Measurements from ENCODE around the gene ARFGAP1. TPM values are rescaled to one million over a fixed set of nuclear protein-coding genes. Genes with fewer than 3 reads are reported as not detected.

The ARFGAP1 gene
- total RNA-seq, 1 donor from 2014 or later: 220 TPM

GRCh38 chr20:63315731-63316491 lies 43.3 kb downstream of the ARFGAP1 start:
- Histone ChIP-seq H3K27me3 (ENCODE audit: insufficient read depth, low read length) (no peaks in the 10 kb centered on the region), H3K4me3 (ENCODE audit: insufficient read depth, low read depth, low read length) (no peak overlapping the region), H3K79me2 (ENCODE audit: insufficient read depth, low read length) (no peaks in the 10 kb centered on the region), H3K4me1 (ENCODE audit: insufficient read depth, low read length) (no peaks in the 10 kb centered on the region), H2AFZ (ENCODE audit: low read depth, low read length) (no peak overlapping the region), H3K4me2 (ENCODE audit: low read length) (no peak overlapping the region), H3K27ac (ENCODE audit: low read depth, low read length) (no peak overlapping the region), H3K9ac (ENCODE audit: low read length) (no peak overlapping the region), H3K36me3 (ENCODE audit: insufficient read depth, low read length) (no peaks in the 10 kb centered on the region), H4K20me1 (ENCODE audit: insufficient read depth, low read length) (no peaks in the 10 kb centered on the region), H3K9me3 (ENCODE audit: insufficient read depth, low read depth, low read length) (no peaks in the 10 kb centered on the region)
- no peak overlapping the region for H3K4me3 Mint-ChIP-seq (ENCODE audit: unreplicated experiment)
- TF ChIP-seq CTCF (IDR thresholded peaks at IDR 0.05; ENCODE audit: insufficient read depth, low read depth, low read length): no peak
- no peak for TF ChIP-seq EZH2 (IDR thresholded peaks at IDR 0.05; ENCODE audit: insufficient read depth, low read length)
- H3K4me1 Mint-ChIP-seq (ENCODE audit: low read depth, unreplicated experiment): no peaks in the 10 kb centered on the region
- H3K27me3 Mint-ChIP-seq (ENCODE audit: low read depth, unreplicated experiment): peaks cover 9% of the 10 kb centered on the region
- H3K27ac Mint-ChIP-seq (ENCODE audit: unreplicated experiment): no peak overlapping the region
- H3K9me3 Mint-ChIP-seq (ENCODE audit: unreplicated experiment): no peaks in the 10 kb centered on the region
- no peaks in the 10 kb centered on the region for H3K36me3 Mint-ChIP-seq (ENCODE audit: low read depth, unreplicated experiment)
- DNase-seq (ENCODE audit: low read depth) (no peak), FAIRE-seq (no peak)

GRCh38 chr20:63316502-63316921 lies 43.9 kb downstream of the ARFGAP1 start:
- Histone ChIP-seq H3K36me3 (ENCODE audit: insufficient read depth, low read length) (no peaks in the 10 kb centered on the region), H3K9me3 (ENCODE audit: insufficient read depth, low read depth, low read length) (no peaks in the 10 kb centered on the region), H3K4me1 (ENCODE audit: insufficient read depth, low read length) (no peaks in the 10 kb centered on the region), H3K79me2 (ENCODE audit: insufficient read depth, low read length) (no peaks in the 10 kb centered on the region), H3K27ac (ENCODE audit: low read depth, low read length) (no peak overlapping the region), H3K9ac (ENCODE audit: low read length) (no peak overlapping the region), H4K20me1 (ENCODE audit: insufficient read depth, low read length) (no peaks in the 10 kb centered on the region), H3K4me2 (ENCODE audit: low read length) (no peak overlapping the region), H3K27me3 (ENCODE audit: insufficient read depth, low read length) (no peaks in the 10 kb centered on the region), H3K4me3 (ENCODE audit: insufficient read depth, low read depth, low read length) (no peak overlapping the region), H2AFZ (ENCODE audit: low read depth, low read length) (no peak overlapping the region)
- no peak overlapping the region for H3K4me3 Mint-ChIP-seq (ENCODE audit: unreplicated experiment)
- peaks cover 9% of the 10 kb centered on the region for H3K27me3 Mint-ChIP-seq (ENCODE audit: low read depth, unreplicated experiment)
- TF ChIP-seq EZH2 (IDR thresholded peaks at IDR 0.05; ENCODE audit: insufficient read depth, low read length) (no peak), CTCF (IDR thresholded peaks at IDR 0.05; ENCODE audit: insufficient read depth, low read depth, low read length) (no peak)
- no peaks in the 10 kb centered on the region for H3K4me1 Mint-ChIP-seq (ENCODE audit: low read depth, unreplicated experiment)
- no peaks in the 10 kb centered on the region for H3K9me3 Mint-ChIP-seq (ENCODE audit: unreplicated experiment)
- no peak for FAIRE-seq
- no peaks in the 10 kb centered on the region for H3K36me3 Mint-ChIP-seq (ENCODE audit: low read depth, unreplicated experiment)
- no peak overlapping the region for H3K27ac Mint-ChIP-seq (ENCODE audit: unreplicated experiment)
- DNase-seq (ENCODE audit: low read depth): no peak

- Histone ChIP-seq H3K4me3 (ENCODE audit: insufficient read depth, low read depth, low read length) (no peak overlapping the region), H3K27me3 (ENCODE audit: insufficient read depth, low read length) (no peaks in the 10 kb centered on the region), H3K9ac (ENCODE audit: low read length) (no peak overlapping the region), H3K4me2 (ENCODE audit: low read length) (no peak overlapping the region), H2AFZ (ENCODE audit: low read depth, low read length) (no peak overlapping the region), H4K20me1 (ENCODE audit: insufficient read depth, low read length) (no peaks in the 10 kb centered on the region), H3K4me1 (ENCODE audit: insufficient read depth, low read length) (no peaks in the 10 kb centered on the region), H3K36me3 (ENCODE audit: insufficient read depth, low read length) (no peaks in the 10 kb centered on the region), H3K9me3 (ENCODE audit: insufficient read depth, low read depth, low read length) (no peaks in the 10 kb centered on the region), H3K27ac (ENCODE audit: low read depth, low read length) (no peak overlapping the region), H3K79me2 (ENCODE audit: insufficient read depth, low read length) (no peaks in the 10 kb centered on the region)
- no peak for TF ChIP-seq EZH2 (IDR thresholded peaks at IDR 0.05; ENCODE audit: insufficient read depth, low read length)
- TF ChIP-seq CTCF (IDR thresholded peaks at IDR 0.05; ENCODE audit: insufficient read depth, low read depth, low read length): no peak
- Mint-ChIP-seq H3K27me3 (ENCODE audit: low read depth, unreplicated experiment) (peaks cover 9% of the 10 kb centered on the region), H3K27ac (ENCODE audit: unreplicated experiment) (no peak overlapping the region), H3K36me3 (ENCODE audit: low read depth, unreplicated experiment) (no peaks in the 10 kb centered on the region), H3K4me1 (ENCODE audit: low read depth, unreplicated experiment) (no peaks in the 10 kb centered on the region), H3K4me3 (ENCODE audit: unreplicated experiment) (no peak overlapping the region), H3K9me3 (ENCODE audit: unreplicated experiment) (no peaks in the 10 kb centered on the region)
- FAIRE-seq (no peak), DNase-seq (ENCODE audit: low read depth) (no peak)
Observed at GRCh38 chr20:63317061-63317460, 44.4 kb downstream of the ARFGAP1 start.
